Suppressor macrophage treated with lipopolysaccharide for 1 hour (primary cell): ENCODE data around the gene GGT7.
"Not testable (repeated sequence)": the region's sequence is repeated elsewhere in the genome, so short reads cannot be mapped to it uniquely, and the experiment has no call there.

Source experiments
- DNase-seq, 3 donors: peaks; one replicate each; pipeline ENCODE4 v3.0.0-alpha.2; 2020 to 2022

GGT7 gene

DNA sequence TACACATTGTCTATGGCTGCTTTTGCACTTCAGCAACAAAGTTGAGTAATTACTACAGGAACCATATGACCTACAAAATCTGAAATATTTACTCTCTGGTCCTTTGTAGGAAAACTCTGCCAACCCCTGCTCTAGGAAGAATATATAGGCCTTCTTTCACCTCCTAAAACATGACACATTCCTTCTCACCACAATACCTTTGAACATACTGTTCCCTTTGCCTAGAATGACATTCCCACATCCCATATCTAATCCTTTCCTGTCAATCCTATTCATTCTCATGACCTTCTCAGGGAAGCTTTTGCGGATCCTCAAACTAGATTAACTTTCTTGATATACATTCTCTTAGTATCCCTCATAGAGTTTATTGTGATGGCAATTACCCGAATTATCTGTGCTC lies 29.2 kb downstream of the GGT7 start:
- DNase-seq = no peak

DNA sequence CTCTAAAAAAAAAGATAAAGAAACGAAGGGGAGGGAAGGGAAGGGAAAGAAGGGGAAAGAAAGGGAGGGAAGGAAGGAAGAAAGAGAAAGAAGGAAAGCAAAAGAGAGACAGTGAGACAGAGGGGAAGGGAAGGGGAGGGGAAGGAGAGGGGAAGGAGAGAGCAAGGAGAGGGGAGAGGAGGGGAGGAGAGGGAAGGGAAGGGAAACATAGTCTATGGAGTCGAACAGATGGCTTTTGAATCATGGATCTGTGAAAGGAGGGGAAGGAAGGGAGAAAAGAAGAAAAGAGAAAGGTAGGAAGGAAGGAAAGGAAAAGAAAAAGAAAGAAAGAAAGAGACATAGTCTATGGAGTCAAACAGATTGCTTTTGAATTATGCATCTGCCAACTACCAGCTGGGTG lies 30.5 kb downstream of the GGT7 start:
- DNase-seq = no peak

GRCh38 chr20:34834459-34834893 lies 38.2 kb downstream of the GGT7 start:
- DNase-seq = peak; percentile 27 to 83 (median 78)

GRCh38 chr20:34831936-34832335 lies 40.7 kb downstream of the GGT7 start:
- peak in 1 of 3 donors; percentile 21 for DNase-seq

DNA sequence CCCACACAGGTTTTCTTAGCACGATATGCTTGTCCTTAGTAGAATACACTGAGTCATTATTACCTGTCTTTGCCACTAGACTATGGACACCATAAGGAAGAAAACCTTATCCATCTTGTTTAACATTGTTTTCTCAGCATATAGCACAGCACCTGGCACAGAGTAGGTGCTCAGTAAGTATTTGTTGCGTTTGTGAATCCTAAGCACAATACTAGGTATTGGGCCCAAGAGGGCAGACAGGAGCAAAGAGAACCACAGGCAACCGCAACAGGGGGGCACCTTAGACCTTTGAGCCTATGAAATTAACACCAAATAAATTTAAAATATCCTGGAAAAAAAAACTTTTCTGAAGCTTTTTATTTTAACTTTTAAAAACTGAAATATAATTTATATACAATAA lies 43.5 kb downstream of the GGT7 start:
- no peak for DNase-seq

GRCh38 chr20:34825530-34826362 lies 46.9 kb downstream of the GGT7 start, which contains the start of gene NCOA6:
NCOA6 (minus strand) TSS chr20:34825651; CDS start chr20:34782355, 43,296 bp downstream.
- DNase-seq = peak; percentile 82 to 96 (median 92)

DNA sequence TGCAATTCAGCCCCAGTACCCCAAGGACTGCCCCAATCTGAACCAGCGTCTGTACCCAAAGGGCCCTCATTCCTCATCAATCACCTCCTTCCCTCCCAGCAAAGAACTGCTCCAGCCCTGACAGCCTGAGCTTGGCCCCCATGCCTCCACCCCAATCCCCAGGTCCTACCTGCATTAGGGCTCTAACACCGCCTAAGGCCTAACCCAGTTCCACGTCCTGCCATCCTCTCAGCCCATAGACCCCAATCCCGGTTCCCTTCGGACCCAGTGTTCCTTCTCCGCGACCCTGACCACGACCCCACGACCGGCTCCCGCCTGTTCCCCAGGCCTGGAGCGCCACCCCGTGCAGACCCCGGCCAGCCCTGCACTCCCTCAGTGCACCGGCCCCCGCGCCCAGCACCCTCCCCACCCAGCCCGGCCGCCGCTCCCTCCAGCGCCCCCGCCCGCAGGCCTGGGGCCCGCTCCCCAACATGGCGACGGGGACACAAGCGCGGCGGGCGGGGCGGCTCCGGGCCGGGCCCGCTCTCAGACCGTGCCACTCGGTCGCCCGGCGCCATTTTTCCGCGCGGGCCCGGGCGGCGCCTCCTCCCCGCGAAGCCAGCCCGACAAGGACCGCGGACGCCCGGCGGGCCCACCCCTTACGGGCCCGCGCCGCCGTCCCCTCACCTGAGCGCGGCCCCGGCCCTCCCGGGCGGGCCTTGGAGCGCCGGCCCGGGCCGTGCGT lies 47.7 kb downstream of the GGT7 start:
- DNase-seq = peak; percentile 68 to 92 (median 80)

GRCh38 chr20:34824452-34824805 lies 48.2 kb downstream of the GGT7 start:
- DNase-seq = peak; percentile 54 to 67 (median 54)

- DNase-seq = no peak
These were observed 48.6 kb downstream of the GGT7 start for GRCh38 chr20:34824026-34824425.

- no peak for DNase-seq
These were observed 51.7 kb downstream of the GGT7 start for GRCh38 chr20:34820805-34821578.

DNA sequence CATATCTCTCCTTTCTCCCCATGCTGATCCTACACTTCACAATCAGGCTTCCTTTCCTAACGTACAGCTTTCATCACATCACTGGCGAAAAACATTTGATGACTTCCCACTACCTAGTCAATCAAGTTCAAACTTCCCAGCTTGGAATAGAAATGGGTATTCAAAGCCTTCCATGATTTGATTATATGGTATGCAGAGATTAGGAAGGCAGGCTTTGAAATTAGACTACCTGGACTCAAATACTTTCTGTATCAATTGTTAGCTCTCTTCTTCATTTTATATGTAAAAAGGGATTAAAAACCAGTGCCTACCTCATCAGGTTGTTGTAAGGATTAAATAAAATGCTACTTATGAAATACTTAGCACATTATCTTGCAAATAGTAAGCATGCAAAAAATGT lies 54.9 kb downstream of the GGT7 start:
- no peak for DNase-seq

GRCh38 chr20:34817072-34817471 lies 55.6 kb downstream of the GGT7 start:
- no peak for DNase-seq

DNA sequence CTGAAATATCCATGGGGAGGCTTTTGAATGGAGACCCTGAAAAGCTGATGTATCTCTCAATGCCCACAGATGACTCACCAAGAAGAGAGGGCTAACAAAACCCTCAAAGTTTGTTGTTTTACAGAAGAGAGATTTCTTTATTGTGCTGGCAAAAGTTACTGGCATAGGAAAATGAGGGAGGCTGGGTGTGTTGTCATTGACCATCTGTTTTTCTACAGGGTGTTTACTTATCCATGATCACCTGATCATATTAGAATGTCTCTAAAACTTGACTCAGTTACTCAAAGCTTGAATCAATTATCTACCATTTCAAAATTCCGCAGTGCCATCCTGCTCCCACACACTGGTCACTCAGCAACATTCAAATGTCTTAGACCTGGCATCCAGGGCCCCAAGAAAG lies 57.0 kb downstream of the GGT7 start:
- no peak for DNase-seq

DNA sequence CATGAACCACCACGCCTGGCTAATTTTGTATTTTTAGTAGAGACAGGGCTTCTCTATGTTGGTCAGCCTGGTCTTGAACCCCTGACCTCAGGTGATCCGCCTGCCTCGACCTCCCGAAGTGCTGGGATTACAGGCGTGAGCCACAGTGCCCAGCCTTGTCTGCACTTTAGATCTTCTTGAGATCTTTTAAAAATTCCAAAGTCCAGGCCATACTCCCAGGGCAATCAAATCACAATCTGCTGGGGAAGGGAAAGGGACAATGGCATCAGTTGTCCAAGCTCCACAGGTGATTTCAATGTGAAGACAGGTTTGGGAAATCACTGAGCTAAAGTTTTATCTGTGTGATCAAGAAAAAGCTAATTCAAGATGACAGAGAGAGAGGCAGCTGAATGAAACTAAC lies 64.1 kb downstream of the GGT7 start:
- no peak for DNase-seq

DNA sequence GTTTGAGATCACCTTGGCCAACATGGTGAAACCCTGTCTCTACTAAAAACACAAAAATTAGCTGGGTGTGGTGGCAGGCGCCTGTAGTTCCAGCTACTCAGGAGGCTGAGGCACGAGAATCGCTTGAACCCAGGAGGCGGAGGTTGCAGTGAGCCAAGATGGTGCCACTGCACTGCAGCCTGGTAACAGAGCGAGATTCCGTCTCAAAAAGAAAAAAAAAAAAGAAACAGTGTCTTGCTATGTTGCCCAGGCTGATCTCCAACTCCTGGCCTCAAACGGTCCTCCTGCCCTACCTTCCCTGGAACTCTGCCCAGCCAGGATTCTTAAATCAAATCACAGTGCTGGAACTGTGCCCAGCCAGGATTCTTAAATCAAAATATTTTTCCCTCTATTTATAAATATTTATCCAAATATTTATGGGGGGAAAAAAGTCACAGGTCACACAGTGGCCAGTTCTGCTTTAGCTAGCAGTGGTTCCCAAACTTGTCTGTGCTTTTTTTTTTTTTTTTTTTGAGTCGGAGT lies 64.7 kb downstream of the GGT7 start:
- DNase-seq = not testable (repeated sequence)

DNA sequence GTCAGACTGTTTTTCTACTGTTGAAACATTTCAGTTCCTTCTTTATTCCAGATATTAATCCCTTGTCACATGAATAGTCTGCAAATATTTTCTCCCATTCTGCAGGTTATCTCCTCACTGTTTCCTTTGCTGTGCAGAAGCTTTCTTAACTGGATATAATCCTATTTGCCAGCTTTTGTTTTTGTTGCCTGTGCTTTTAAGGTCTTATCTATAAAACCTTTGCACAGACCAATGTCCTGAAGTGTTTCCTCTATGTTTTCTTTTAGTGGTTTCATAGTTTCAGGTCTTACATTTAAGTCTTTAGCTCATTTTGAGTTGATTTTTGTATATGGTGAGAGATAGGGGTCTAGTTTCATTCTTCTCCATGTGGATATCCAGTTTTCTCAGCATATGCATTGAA lies 66.4 kb downstream of the GGT7 start:
- no peak for DNase-seq

DNA sequence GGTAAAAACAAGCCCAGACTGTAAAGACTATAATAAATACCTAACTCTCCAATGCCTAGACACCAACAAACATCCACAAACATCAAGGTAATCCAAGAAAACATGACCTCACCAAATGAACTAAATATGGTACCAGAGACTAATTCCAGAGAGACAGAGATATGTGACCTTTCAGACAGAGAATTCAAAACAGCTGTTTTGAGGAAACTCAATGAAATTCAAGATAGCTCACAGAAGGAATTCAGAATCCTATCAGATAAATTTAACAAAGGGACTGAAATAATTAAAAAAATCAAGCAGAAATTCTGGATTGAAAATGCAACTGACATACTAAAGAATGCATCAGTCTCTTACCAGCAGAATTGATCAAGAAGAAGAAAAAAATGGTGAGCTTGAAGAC lies 73.8 kb downstream of the GGT7 start:
- DNase-seq = no peak

- DNase-seq = no peak
These were observed 74.3 kb downstream of the GGT7 start for GRCh38 chr20:34798328-34798727.

DNA sequence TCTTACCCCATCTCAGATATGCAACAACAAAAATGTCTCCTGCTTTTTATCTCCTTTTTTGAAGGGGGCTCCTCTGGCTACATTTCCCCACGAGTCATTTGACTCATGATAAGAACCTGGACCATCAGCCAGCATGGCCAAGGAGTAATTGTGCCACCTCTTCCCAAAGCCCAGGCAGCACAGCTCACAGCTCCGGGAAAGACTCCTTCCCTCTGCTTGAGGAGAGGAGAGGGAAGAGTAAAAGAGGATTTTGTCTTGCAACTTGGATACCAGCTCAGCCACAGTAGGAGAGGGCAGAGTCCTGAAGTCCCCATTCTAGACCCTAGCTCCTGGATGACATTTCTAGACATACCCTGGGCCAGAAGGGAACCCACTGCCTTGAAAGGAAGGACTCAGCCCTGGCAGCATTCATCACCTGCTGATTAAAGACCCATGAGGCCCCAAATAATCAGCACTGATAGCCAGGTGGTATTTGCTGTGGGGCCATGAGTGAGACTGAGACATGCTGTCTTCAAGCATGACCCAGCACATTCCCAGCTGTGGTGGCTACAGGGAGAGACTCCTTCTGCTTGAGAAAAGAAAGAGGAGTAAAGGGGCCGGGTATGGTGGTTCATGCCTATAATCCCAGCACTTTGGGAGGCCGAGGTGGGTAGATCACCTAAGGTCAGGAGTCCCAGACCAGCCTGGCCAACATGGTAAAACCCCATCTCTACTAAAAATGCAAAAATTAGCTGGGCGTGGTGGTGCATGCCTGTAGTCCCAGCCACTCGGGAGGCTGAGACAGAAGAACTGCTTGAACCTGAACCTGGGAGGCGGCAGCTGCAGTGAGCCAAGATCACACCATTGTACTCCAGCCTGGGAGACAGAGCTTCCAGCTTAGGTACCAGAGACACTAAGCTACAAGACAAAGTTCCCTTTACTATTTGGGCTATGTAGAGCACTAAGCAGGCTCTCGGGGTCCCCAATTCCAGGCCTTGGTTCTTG lies 75.4 kb downstream of the GGT7 start:
- no peak for DNase-seq
